Gastroesophageal sphincter (tissue), 4 donors: ENCODE results near the gene TSFM. TPM values are rescaled to one million over a fixed set of nuclear protein-coding genes. Genes with fewer than 3 reads are reported as not detected.

ENCODE experiments used
- ATAC-seq: fragments of 150-250 bp; one replicate; pipeline ENCODE4 v1.9.1; 2016; ENCODE audit warnings: mild to moderate bottlenecking, moderate library complexity
- H3K27ac ChIP-seq, 4 donors: fragments of 200-600 bp; sonication (generic) in 3 of 4; 1 replicate in 3 of 4; 2 replicates in 1 of 4; pipeline ENCODE4 v1.5.1; 2016 to 2019
- H3K27me3 ChIP-seq: fragments of 200-600 bp; sonication (generic); one replicate; pipeline ENCODE4 v1.5.1; 2019
- H3K36me3 ChIP-seq, 2 donors: fragments of 200-600 bp; sonication (generic); one replicate each; pipeline ENCODE4 v1.5.1; 2019; ENCODE audit warnings: control low read depth in 1 of 2
- H3K4me1 ChIP-seq, 3 donors: fragments of 200-600 bp; sonication (generic); 1 replicate in 2 of 3; 2 replicates in 1 of 3; pipeline ENCODE4 v1.5.1; 2016 to 2019; ENCODE audit warnings: control low read depth in 2 of 3
- H3K4me3 ChIP-seq, 2 donors: fragments of 200-600 bp; sonication (generic); one replicate each; pipeline ENCODE4 v1.5.1; 2019; ENCODE audit warnings: mild to moderate bottlenecking in 1 of 2, moderate library complexity in 1 of 2
- H3K9me3 ChIP-seq, 3 donors: fragments of 200-600 bp; sonication (generic); one replicate each; pipeline ENCODE4 v1.5.1; 2017 to 2019; ENCODE audit warnings: control low read depth in 2 of 3
- EP300 ChIP-seq: sonication (generic); formaldehyde crosslinking; IDR thresholded peaks from one replicate; pipeline ENCODE4 v1.6.1; 2017; ENCODE audit warnings: antibody characterized with exemption, mild to moderate bottlenecking
- POLR2A ChIP-seq, 2 donors: fragments of 450-650 bp; IDR thresholded peaks; one replicate each; pipeline ENCODE4 v1.6.1; 2017; ENCODE audit warnings: antibody characterized with exemption in 2 of 2, mild to moderate bottlenecking in 2 of 2, moderate library complexity in 1 of 2
- POLR2AphosphoS5 ChIP-seq: sonication (generic); formaldehyde crosslinking; IDR thresholded peaks from one replicate; pipeline ENCODE4 v1.6.1; 2017; ENCODE audit warnings: antibody characterized with exemption
- WGBS, 2 donors: methylation state at CpG; one replicate each; pipeline ENCODE4 v1.1.5; 2018; ENCODE audit warnings: low coverage in 1 of 2; 5-methylcytosine and 5-hydroxymethylcytosine counted together
- total RNA-seq, 4 donors: library from RNA; depleted of rRNA; stranded (reverse); fragments of >200 nt; gene quantifications; one replicate each; pipeline ENCODE4 v1.1.0, GENCODE V29; 2016
- TF ChIP-seq, protein P1 (sequence below), 4 experiments: fragments of 200-600 bp in 2 of 4; fragments of 450-650 bp in 2 of 4; sonication (generic) in 1 of 4; IDR thresholded peaks; one replicate each; pipeline ENCODE4 v1.5.1; 2017 to 2019; ENCODE audit warnings: antibody characterized with exemption in 4 of 4, mild to moderate bottlenecking in 2 of 4, moderate library complexity in 2 of 4

Gene TSFM
- total RNA-seq, 4 donors from 2014 or later = 26.4 to 30.9 (median 29.1) TPM

- no peak for ATAC-seq
- WGBS, 2 donors = 80 to 100% methylated on average over 8 to 11 of the region's 12 CpGs
- H3K36me3 ChIP-seq = peaks cover 0 to 66% of the 10 kb centered on the region in 2 donors
- no peaks in the 10 kb centered on the region for H3K9me3 ChIP-seq
- peak overlapping the region; percentile 69 to 95 for H3K4me3 ChIP-seq
- no peaks in the 10 kb centered on the region for H3K27me3 ChIP-seq
- TF ChIP-seq EP300 (no peak), POLR2AphosphoS5 (no peak), POLR2A (IDR thresholded peaks at IDR 0.05) (no peak)
- TF ChIP-seq, protein P1, sequence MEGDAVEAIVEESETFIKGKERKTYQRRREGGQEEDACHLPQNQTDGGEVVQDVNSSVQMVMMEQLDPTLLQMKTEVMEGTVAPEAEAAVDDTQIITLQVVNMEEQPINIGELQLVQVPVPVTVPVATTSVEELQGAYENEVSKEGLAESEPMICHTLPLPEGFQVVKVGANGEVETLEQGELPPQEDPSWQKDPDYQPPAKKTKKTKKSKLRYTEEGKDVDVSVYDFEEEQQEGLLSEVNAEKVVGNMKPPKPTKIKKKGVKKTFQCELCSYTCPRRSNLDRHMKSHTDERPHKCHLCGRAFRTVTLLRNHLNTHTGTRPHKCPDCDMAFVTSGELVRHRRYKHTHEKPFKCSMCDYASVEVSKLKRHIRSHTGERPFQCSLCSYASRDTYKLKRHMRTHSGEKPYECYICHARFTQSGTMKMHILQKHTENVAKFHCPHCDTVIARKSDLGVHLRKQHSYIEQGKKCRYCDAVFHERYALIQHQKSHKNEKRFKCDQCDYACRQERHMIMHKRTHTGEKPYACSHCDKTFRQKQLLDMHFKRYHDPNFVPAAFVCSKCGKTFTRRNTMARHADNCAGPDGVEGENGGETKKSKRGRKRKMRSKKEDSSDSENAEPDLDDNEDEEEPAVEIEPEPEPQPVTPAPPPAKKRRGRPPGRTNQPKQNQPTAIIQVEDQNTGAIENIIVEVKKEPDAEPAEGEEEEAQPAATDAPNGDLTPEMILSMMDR (IDR thresholded peaks at IDR 0.05) = no peak
- H3K4me1 ChIP-seq = peaks cover 3 to 22% (median 6%) of the 10 kb centered on the region in 3 donors
- peak overlapping the region in 2 of 4 donors; percentile 79 to 82 for H3K27ac ChIP-seq
These were observed 847 bp downstream of the TSFM start for GRCh38 chr12:57783466-57783801.

- no peak for TF ChIP-seq POLR2A (IDR thresholded peaks at IDR 0.05)
- TF ChIP-seq POLR2AphosphoS5 = no peak
- no peak for TF ChIP-seq EP300
- TF ChIP-seq, protein P1 (IDR thresholded peaks at IDR 0.05) = no peak
- Histone ChIP-seq H3K27ac (no peak overlapping the region), H3K4me3 (peak overlapping the region in 1 of 2 donors; percentile 95), H3K4me1 (peaks cover 3 to 22% (median 6%) of the 10 kb centered on the region in 3 donors), H3K9me3 (no peaks in the 10 kb centered on the region), H3K27me3 (no peaks in the 10 kb centered on the region), H3K36me3 (peaks cover 0 to 66% of the 10 kb centered on the region in 2 donors)
- 82 to 83% methylated on average over 5 to 6 of the region's 11 CpGs for WGBS, 2 donors
- no peak for ATAC-seq
These were observed 1.3 kb downstream of the TSFM start for GRCh38 chr12:57783861-57784260.

DNA sequence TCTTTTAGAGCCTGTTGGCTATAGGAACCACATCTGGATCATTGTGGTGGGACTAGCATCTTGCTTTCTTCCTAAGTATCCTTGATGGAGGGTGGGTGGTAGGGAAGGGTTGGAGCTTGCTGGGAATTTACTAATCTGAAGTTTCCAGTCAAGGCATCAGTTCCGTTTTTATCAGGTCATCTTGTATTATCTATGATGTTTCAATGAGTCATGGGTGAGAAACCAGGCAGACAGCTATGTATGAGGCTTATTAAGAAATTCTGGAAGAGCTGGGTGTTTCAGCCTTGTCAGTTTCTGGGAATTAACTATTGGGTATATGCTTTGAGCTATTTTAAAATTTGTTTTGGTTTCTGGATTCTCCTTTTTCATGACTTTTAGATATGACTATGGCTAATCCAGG lies 11.3 kb downstream of the TSFM start:
- no peak for TF ChIP-seq EP300
- no peak for TF ChIP-seq POLR2AphosphoS5
- TF ChIP-seq, protein P1 (IDR thresholded peaks at IDR 0.05) = no peak
- TF ChIP-seq POLR2A (IDR thresholded peaks at IDR 0.05) = no peak
- H3K36me3 ChIP-seq = peaks cover 6 to 96% of the 10 kb centered on the region in 2 donors
- ATAC-seq = no peak
- H3K4me1 ChIP-seq = no peaks in the 10 kb centered on the region
- no peak overlapping the region for H3K4me3 ChIP-seq
- H3K27ac ChIP-seq = no peak overlapping the region
- WGBS, 2 donors = 20 to 50% methylated on average over 1 of the region's 1 CpG
- H3K9me3 ChIP-seq = no peaks in the 10 kb centered on the region
- H3K27me3 ChIP-seq = no peaks in the 10 kb centered on the region

DNA sequence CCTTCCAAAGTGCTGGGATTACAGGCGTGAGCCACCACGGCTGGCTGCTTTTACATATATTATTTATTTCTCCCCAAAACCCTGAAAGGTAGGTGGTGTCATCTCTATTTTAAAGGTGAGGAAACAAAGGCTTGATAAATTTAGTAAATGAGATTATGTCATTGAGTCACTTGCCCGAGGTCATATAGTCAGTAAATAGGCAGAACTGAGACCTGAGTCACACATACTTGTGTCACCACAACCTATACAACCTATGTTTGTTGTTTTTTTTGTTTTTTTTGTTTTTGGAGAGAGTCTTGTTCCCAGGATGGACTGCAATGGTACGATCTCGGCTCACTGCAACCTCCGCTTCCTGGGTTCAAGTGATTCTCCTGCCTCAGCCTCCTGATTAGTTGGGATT lies 12.8 kb downstream of the TSFM start:
- peaks cover 6 to 96% of the 10 kb centered on the region in 2 donors for H3K36me3 ChIP-seq
- 91% methylated on average over 6 of the region's 6 CpGs; no CpG with 5 or more reads in 1 of the 2 donors for WGBS, 2 donors

GRCh38 chr12:57796996-57797395 lies 14.4 kb downstream of the TSFM start:
- TF ChIP-seq POLR2AphosphoS5 (no peak), POLR2A (IDR thresholded peaks at IDR 0.05) (no peak), EP300 (no peak)
- TF ChIP-seq, protein P1 (IDR thresholded peaks at IDR 0.05) = no peak
- no peaks in the 10 kb centered on the region for H3K9me3 ChIP-seq
- no peaks in the 10 kb centered on the region for H3K27me3 ChIP-seq
- no peak for ATAC-seq
- 90 to 94% methylated on average over 1 of the region's 1 CpG for WGBS, 2 donors
- H3K4me3 ChIP-seq = no peak overlapping the region
- H3K36me3 ChIP-seq = peaks cover 6 to 100% of the 10 kb centered on the region in 2 donors
- H3K4me1 ChIP-seq = no peaks in the 10 kb centered on the region
- H3K27ac ChIP-seq = no peak overlapping the region

More for the DNA sequence above, 12.8 kb downstream of the TSFM start:
- TF ChIP-seq POLR2AphosphoS5 = no peak
- TF ChIP-seq, protein P1 (IDR thresholded peaks at IDR 0.05) = no peak
- TF ChIP-seq EP300 = no peak
- TF ChIP-seq POLR2A (IDR thresholded peaks at IDR 0.05) = no peak
- no peaks in the 10 kb centered on the region for H3K27me3 ChIP-seq
- H3K9me3 ChIP-seq = no peaks in the 10 kb centered on the region
- no peaks in the 10 kb centered on the region for H3K4me1 ChIP-seq
- H3K4me3 ChIP-seq = no peak overlapping the region
- no peak overlapping the region for H3K27ac ChIP-seq
- ATAC-seq = no peak
